Breast epithelium (tissue), 4 donors: Measurements from ENCODE around the gene POLG2. TPM values are rescaled to one million over a fixed set of nuclear protein-coding genes. Genes with fewer than 3 reads are reported as not detected.

Source experiments
- DNase-seq, 2 donors: peaks; one replicate each; pipeline ENCODE4 v3.0.0-alpha.2; 2019; ENCODE audit warnings: low spot score in 2 of 2
- H3K27ac ChIP-seq, 2 donors: fragments of 200-600 bp; sonication (generic) in 1 of 2; one replicate each; pipeline ENCODE4 v1.5.1; 2016 to 2019; ENCODE audit warnings: mild to moderate bottlenecking in 1 of 2
- H3K27me3 ChIP-seq, 2 donors: fragments of 200-600 bp; sonication (generic) in 1 of 2; one replicate each; pipeline versions ENCODE4 v1.5.1 to v1.6.0; 2017 to 2019; ENCODE audit warnings: control low read depth in 1 of 2, mild to moderate bottlenecking in 1 of 2
- H3K36me3 ChIP-seq: fragments of 200-600 bp; one replicate; pipeline ENCODE4 v1.5.1; 2019
- H3K4me1 ChIP-seq, 2 donors: fragments of 200-600 bp; sonication (generic); one replicate each; pipeline ENCODE4 v1.5.1; 2016 to 2019; ENCODE audit warnings: control low read depth in 1 of 2
- H3K4me3 ChIP-seq, 3 donors: fragments of 200-600 bp; sonication (generic); 1 replicate in 2 of 3; 2 replicates in 1 of 3; pipeline ENCODE4 v1.5.1; 2016 to 2019; ENCODE audit warnings: mild to moderate bottlenecking in 3 of 3, moderate library complexity in 2 of 3
- H3K9me3 ChIP-seq, 2 donors: fragments of 200-600 bp; sonication (generic) in 1 of 2; one replicate each; pipeline ENCODE4 v1.5.1; 2016 to 2019; ENCODE audit warnings: control low read depth in 1 of 2
- CTCF ChIP-seq, 3 donors: fragments of 450-650 bp; IDR thresholded peaks; one replicate each; pipeline ENCODE4 v1.5.1; 2016 to 2017; ENCODE audit warnings: antibody characterized with exemption in 3 of 3, mild to moderate bottlenecking in 3 of 3, moderate library complexity in 3 of 3
- POLR2A ChIP-seq: fragments of 450-650 bp; IDR thresholded peaks from one replicate; pipeline ENCODE4 v1.6.1; 2016; ENCODE audit warnings: antibody characterized with exemption, mild to moderate bottlenecking, moderate library complexity
- POLR2AphosphoS5 ChIP-seq, 3 donors: sonication (generic); formaldehyde crosslinking; IDR thresholded peaks; one replicate each; pipeline ENCODE4 v1.6.1; 2017; ENCODE audit warnings: antibody characterized with exemption in 3 of 3
- intact Hi-C: fragments of 100-400 bp; cut with DNase I; formaldehyde crosslinking; loops from one replicate; pipeline ENCODE4 v1.15.1; 2023; ENCODE audit warnings: low total_unique reads
- total RNA-seq, 3 donors: library from RNA; depleted of rRNA; stranded (reverse); fragments of >200 nt; gene quantifications; one replicate each; pipeline ENCODE4 v1.1.0, GENCODE V29; 2016

POLG2 gene
- total RNA-seq, 3 donors from 2014 or later, result 3.2 to 18.7 (median 12.8) TPM

- H3K9me3 ChIP-seq, result no peaks in the 10 kb centered on the region
- intact Hi-C loops, result loop anchor here (10.0 kb wide), 1 partner anchor 179 kb away; no protein-coding TSS in a partner anchor
- no peak for DNase-seq
- peak overlapping the region; percentile 75 to 91 (median 83) for H3K4me3 ChIP-seq
- H3K27me3 ChIP-seq, result no peaks in the 10 kb centered on the region
- H3K27ac ChIP-seq, result peak overlapping the region; percentile 99 to 100
- peaks cover 0 to 16% of the 10 kb centered on the region in 2 donors for H3K4me1 ChIP-seq
- TF ChIP-seq POLR2A (no peak), CTCF (IDR thresholded peaks at IDR 0.05) (no peak), POLR2AphosphoS5 (IDR thresholded peaks at IDR 0.05) (no peak)
- peaks cover 25% of the 10 kb centered on the region for H3K36me3 ChIP-seq
Observed at GRCh38 chr17:64503821-64504768, 7.2 kb upstream of the POLG2 start.

GRCh38 chr17:64503341-64503740 lies 6.5 kb upstream of the POLG2 start:
- DNase-seq, result no peak
- intact Hi-C loops, result loop anchor here (10.0 kb wide), 1 partner anchor 179 kb away; no protein-coding TSS in a partner anchor
- Histone ChIP-seq H3K4me3 (peak overlapping the region; percentile 75 to 91 (median 83)), H3K27ac (peak overlapping the region; percentile 69 to 100), H3K4me1 (peaks cover 0 to 9% of the 10 kb centered on the region in 2 donors), H3K27me3 (no peaks in the 10 kb centered on the region), H3K36me3 (peaks cover 25% of the 10 kb centered on the region), H3K9me3 (no peaks in the 10 kb centered on the region)
- TF ChIP-seq POLR2AphosphoS5 (IDR thresholded peaks at IDR 0.05) (no peak), CTCF (IDR thresholded peaks at IDR 0.05) (no peak), POLR2A (no peak)

GRCh38 chr17:64502809-64503208 lies 6.0 kb upstream of the POLG2 start:
- Histone ChIP-seq H3K36me3 (peaks cover 25% of the 10 kb centered on the region), H3K4me1 (peaks cover 0 to 9% of the 10 kb centered on the region in 2 donors), H3K4me3 (peak overlapping the region in 2 of 3 donors; percentile 83 to 91), H3K27me3 (no peaks in the 10 kb centered on the region), H3K27ac (peak overlapping the region; percentile 69 to 100), H3K9me3 (no peaks in the 10 kb centered on the region)
- intact Hi-C loops, result loop anchor here (10.0 kb wide), 1 partner anchor 178 kb away; no protein-coding TSS in a partner anchor
- DNase-seq, result no peak
- no peak for TF ChIP-seq POLR2A
- TF ChIP-seq POLR2AphosphoS5 (IDR thresholded peaks at IDR 0.05), result no peak
- no peak for TF ChIP-seq CTCF (IDR thresholded peaks at IDR 0.05)

- peak overlapping the region; percentile 69 to 100 for H3K27ac ChIP-seq
- peak overlapping the region in 1 of 3 donors; percentile 8 for H3K4me3 ChIP-seq
- no peaks in the 10 kb centered on the region for H3K27me3 ChIP-seq
- peaks cover 25% of the 10 kb centered on the region for H3K36me3 ChIP-seq
- peaks cover 0 to 9% of the 10 kb centered on the region in 2 donors for H3K4me1 ChIP-seq
- DNase-seq, result no peak
- intact Hi-C loops, result loop anchor here (10.0 kb wide), 1 partner anchor 177 kb away; no protein-coding TSS in a partner anchor
- no peaks in the 10 kb centered on the region for H3K9me3 ChIP-seq
- no peak for TF ChIP-seq POLR2A
- no peak for TF ChIP-seq CTCF (IDR thresholded peaks at IDR 0.05)
- TF ChIP-seq POLR2AphosphoS5 (IDR thresholded peaks at IDR 0.05), result no peak
Observed at GRCh38 chr17:64502021-64502420, 5.2 kb upstream of the POLG2 start.
